IPS-18c (cell line): Measurements from ENCODE around the gene KCNJ18.
"Not testable (repeated sequence)": the region's sequence is repeated elsewhere in the genome, so short reads cannot be mapped to it uniquely, and the experiment has no call there.

Experiments used
- H3K4me3 ChIP-seq: 2 replicates; pipeline ENCODE4 v1.7.0; 2013; ENCODE audit warnings: low read depth, mild to moderate bottlenecking, low read length, moderate library complexity; ENCODE audit not compliant: insufficient read depth
- H3K9me3 ChIP-seq: one replicate; pipeline ENCODE4 v1.6.1; 2013; ENCODE audit warnings: mild to moderate bottlenecking, low read length, moderate library complexity; ENCODE audit not compliant: control insufficient read depth, insufficient read depth

The KCNJ18 gene

DNA sequence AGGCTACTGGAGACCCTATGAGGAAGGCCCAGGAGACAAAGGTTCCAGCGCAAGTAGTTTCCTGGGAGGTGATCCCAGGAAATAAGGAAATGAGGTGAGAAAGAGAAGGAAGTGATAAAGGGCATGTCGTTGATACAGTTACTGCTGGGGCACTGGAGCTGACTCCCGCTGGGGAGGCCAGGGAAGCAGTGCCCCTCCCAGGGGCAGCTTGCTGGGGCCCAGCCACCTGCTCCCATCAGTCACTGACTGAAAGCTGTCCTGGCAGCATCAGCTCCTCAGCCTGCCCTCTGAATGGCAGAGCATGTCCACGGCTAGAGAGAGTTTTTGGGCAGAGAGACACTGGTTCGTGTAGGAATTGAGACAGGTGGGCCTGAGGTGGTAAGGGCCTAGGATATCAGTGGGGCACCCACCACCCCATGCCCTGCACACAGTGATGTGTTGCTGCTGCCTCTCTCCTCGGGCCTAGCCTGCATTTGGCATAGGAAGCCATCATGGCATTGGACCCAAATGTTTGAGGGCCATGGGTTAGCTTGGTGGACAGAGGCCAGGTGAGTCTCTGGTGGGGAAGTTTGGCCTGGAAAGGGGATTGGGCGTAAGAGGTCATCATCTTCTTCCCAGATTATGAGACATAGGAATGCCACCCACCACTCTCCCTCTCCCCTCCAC is 4.7 kb downstream of the KCNJ18 start:
- not testable (repeated sequence) for H3K9me3 ChIP-seq, H3K4me3 ChIP-seq

DNA sequence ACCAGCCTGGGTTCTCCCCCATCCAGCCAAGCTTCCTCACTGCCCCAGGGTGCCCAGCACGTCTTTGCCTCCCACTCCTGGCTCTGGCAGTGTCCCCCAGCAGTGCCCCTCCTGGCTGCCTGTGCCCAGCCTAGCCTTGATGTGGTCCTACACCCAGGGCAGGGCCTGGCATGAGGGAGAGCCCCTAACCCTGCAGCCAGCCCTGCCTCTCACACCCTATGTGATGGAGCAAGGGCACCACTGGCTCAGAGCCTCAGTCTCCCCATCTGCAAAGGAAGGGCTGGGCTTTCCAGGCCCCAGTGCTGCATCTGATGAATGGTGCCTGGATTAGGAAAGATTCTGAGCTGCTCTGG is 5.2 kb downstream of the KCNJ18 start:
- H3K4me3 ChIP-seq, H3K9me3 ChIP-seq: not testable (repeated sequence)

DNA sequence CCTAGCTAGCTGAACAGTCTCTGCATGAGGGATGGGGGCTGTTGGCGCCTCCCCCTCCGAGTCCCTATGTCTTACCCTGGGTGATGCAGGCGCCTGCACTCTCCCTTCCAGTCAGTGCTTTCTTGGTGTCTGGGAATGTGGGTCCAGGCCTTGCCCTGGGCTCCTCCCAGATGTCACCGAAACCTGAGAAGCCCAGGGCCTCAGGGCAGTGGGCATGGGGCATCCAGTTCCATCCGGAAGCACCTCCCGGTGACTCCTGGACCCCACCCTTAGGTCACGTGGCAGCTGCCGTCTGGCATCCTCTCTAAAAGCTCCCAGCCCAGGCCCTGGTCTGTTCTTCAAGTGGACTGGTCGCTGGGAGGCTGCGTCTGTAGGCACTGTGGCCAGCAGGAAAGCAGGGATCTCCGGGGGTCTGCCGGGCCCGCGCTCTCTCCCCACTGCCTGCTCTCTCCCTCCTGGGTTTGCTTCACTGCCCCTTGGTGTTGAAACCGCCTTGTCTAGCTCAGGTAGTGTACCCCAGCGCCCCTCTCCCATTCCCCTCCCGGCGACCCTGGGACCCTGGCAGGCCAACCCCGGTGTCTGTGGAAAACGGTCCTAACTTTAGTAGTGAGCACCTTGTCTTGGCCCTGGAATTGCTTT is 6.2 kb downstream of the KCNJ18 start:
- H3K9me3 ChIP-seq, H3K4me3 ChIP-seq: not testable (repeated sequence)

- not testable (repeated sequence) for H3K4me3 ChIP-seq, H3K9me3 ChIP-seq
Measured at GRCh38 chr17:21699124-21699523, 6.8 kb downstream of the KCNJ18 start.

- not testable (repeated sequence) for H3K4me3 ChIP-seq, H3K9me3 ChIP-seq
Measured at GRCh38 chr17:21699573-21700236, 7.4 kb downstream of the KCNJ18 start.

- not testable (repeated sequence) for H3K9me3 ChIP-seq
Measured at GRCh38 chr17:21701090-21701489, 8.8 kb downstream of the KCNJ18 start.

GRCh38 chr17:21702029-21702428 is 9.7 kb downstream of the KCNJ18 start:
- H3K4me3 ChIP-seq, H3K9me3 ChIP-seq: not testable (repeated sequence)

More at GRCh38 chr17:21701090-21701489, 8.8 kb downstream of the KCNJ18 start:
- not testable (repeated sequence) for H3K4me3 ChIP-seq

- H3K4me3 ChIP-seq, H3K9me3 ChIP-seq: not testable (repeated sequence)
Measured at GRCh38 chr17:21702521-21702920, 10.2 kb downstream of the KCNJ18 start.

DNA sequence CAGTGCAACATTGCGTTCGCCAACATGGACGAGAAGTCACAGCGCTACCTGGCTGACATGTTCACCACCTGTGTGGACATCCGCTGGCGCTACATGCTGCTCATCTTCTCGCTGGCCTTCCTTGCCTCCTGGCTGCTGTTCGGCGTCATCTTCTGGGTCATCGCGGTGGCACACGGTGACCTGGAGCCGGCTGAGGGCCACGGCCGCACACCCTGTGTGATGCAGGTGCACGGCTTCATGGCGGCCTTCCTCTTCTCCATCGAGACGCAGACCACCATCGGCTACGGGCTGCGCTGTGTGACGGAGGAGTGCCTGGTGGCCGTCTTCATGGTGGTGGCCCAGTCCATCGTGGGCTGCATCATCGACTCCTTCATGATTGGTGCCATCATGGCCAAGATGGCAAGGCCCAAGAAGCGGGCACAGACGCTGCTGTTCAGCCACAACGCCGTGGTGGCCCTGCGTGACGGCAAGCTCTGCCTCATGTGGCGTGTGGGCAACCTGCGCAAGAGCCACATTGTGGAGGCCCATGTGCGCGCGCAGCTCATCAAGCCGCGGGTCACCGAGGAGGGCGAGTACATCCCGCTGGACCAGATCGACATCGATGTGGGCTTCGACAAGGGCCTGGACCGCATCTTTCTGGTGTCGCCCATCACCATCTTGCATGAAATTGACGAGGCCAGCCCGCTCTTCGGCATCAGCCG is 10.8 kb downstream of the KCNJ18 start:
- not testable (repeated sequence) for H3K9me3 ChIP-seq, H3K4me3 ChIP-seq

DNA sequence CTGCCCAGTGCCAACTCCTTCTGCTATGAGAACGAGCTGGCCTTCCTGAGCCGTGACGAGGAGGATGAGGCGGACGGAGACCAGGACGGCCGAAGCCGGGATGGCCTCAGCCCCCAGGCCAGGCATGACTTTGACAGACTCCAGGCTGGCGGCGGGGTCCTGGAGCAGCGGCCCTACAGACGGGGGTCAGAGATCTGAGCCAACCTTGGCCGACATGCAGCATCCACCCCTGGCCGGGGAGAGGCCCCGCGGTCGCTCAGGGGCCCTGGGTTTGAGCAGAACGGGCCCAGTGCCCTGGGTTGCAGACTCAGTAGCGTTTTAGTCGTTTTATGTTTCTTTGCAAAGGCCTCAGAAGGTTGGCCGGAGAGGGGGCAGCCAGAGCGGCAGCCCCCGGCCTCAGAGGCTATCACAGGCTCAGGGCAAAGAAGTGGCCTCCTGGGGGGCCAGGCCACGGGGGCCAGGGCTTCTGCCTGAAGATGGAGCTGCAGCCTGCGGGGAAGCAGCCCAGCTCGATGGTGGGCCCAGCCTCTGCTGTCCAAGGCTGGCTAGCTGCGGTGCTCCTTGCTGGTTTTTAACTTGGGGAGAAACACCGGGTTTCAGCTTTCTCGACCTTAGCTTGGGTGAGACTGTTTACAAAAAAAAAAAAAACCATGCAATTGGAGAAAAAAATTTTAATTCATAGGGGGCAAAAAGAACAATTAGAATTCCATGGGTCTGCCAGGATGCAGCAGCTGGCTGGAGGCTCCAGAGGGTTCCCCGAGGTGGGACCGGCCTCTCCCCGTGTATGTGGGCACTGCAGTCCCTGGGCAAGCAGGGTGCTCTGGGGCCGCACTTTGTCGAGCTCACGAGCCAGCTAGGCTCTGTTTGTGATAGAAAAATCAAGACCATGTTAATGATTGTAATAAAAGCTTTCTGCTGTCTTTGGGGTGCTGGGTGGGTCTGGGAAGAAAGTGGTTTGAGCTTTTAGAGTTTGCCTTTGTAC is 11.9 kb downstream of the KCNJ18 start:
- not testable (repeated sequence) for H3K9me3 ChIP-seq

GRCh38 chr17:21705021-21705601 is 12.8 kb downstream of the KCNJ18 start:
- peaks cover 2% of the 10 kb centered on the region for H3K9me3 ChIP-seq
- H3K4me3 ChIP-seq: no peak overlapping the region

More for the DNA sequence above, 11.9 kb downstream of the KCNJ18 start:
- H3K4me3 ChIP-seq: not testable (repeated sequence)

- not testable (repeated sequence) for H3K9me3 ChIP-seq, H3K4me3 ChIP-seq
Measured at GRCh38 chr17:21705746-21706145, 13.4 kb downstream of the KCNJ18 start.

GRCh38 chr17:21706546-21706945 is 14.2 kb downstream of the KCNJ18 start:
- not testable (repeated sequence) for H3K4me3 ChIP-seq, H3K9me3 ChIP-seq

DNA sequence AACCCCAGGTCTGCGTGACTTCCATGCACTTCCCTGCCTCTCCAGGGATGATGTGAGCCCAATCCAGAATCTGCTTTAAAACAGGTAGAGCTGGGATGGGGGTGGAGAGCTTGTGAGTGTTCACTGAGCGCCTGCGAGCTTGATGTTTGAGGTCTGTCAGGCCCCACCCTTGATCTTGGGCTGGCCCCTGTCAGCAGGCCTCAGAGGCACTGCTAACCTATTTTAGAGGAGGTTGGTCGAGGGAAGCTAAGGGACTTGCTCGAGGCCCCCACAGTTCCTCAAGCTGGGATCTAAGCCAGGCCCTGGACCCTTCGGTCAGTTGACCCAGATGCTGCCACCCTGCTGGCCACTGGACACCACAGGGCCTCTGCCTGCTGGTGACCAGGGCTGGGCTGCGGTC is 14.8 kb downstream of the KCNJ18 start:
- H3K9me3 ChIP-seq: not testable (repeated sequence)

GRCh38 chr17:21707711-21708611 is 15.6 kb downstream of the KCNJ18 start:
- not testable (repeated sequence) for H3K9me3 ChIP-seq, H3K4me3 ChIP-seq

More for the DNA sequence above, 14.8 kb downstream of the KCNJ18 start:
- not testable (repeated sequence) for H3K4me3 ChIP-seq
